Middle frontal gyrus (tissue), 1 donor: Measurements from ENCODE around the gene TMEM147.

Source experiments
- DNase-seq: peaks from one replicate; pipeline ENCODE4 v3.0.0-alpha.2; 2015; ENCODE audit warnings: low spot score; ENCODE audit errors: extremely low spot score

Gene TMEM147

GRCh38 chr19:35545001-35545854 is at the start of gene TMEM147:
Gene TMEM147, plus strand, starts transcription at chr19:35545626. Its CDS starts 114 bp downstream, at chr19:35545740.
- DNase-seq: peak; percentile 82

GRCh38 chr19:35497406-35497805 is 48.0 kb upstream of the TMEM147 start:
- DNase-seq: no peak

- no peak for DNase-seq
Measured at GRCh38 chr19:35498220-35498619, 47.2 kb upstream of the TMEM147 start.

- DNase-seq: no peak
Measured at GRCh38 chr19:35498984-35499527, 46.4 kb upstream of the TMEM147 start.

- no peak for DNase-seq
Measured at GRCh38 chr19:35500611-35501010, 44.8 kb upstream of the TMEM147 start.

GRCh38 chr19:35501684-35502083 is 43.7 kb upstream of the TMEM147 start:
- no peak for DNase-seq

- no peak for DNase-seq
Measured at GRCh38 chr19:35502751-35503150, 42.7 kb upstream of the TMEM147 start.

- no peak for DNase-seq
Measured at GRCh38 chr19:35506011-35506410, 39.4 kb upstream of the TMEM147 start.

- DNase-seq: no peak
Measured at GRCh38 chr19:35507561-35507960, 37.9 kb upstream of the TMEM147 start.

GRCh38 chr19:35508129-35508528 is 37.3 kb upstream of the TMEM147 start:
- no peak for DNase-seq

GRCh38 chr19:35509018-35509652 is 36.3 kb upstream of the TMEM147 start:
- DNase-seq: no peak

GRCh38 chr19:35509861-35510625 is 35.4 kb upstream of the TMEM147 start:
- no peak for DNase-seq

GRCh38 chr19:35510626-35510964 is 34.8 kb upstream of the TMEM147 start:
- no peak for DNase-seq

GRCh38 chr19:35511337-35511736 is 34.1 kb upstream of the TMEM147 start:
- DNase-seq: no peak

- DNase-seq: no peak
Measured at GRCh38 chr19:35512831-35513627, 32.4 kb upstream of the TMEM147 start.

- DNase-seq: no peak
Measured at GRCh38 chr19:35513628-35514281, 31.7 kb upstream of the TMEM147 start, which contains the start of gene DMKN. Gene DMKN, minus strand, starts transcription at chr19:35513649. Its CDS starts 174 bp downstream, at chr19:35513475.

GRCh38 chr19:35514282-35514809 is 31.1 kb upstream of the TMEM147 start:
- DNase-seq: no peak

GRCh38 chr19:35516310-35516709 is 29.1 kb upstream of the TMEM147 start:
- DNase-seq: no peak

GRCh38 chr19:35517342-35517741 is 28.1 kb upstream of the TMEM147 start:
- no peak for DNase-seq

- no peak for DNase-seq
Measured at GRCh38 chr19:35518313-35518712, 27.1 kb upstream of the TMEM147 start.
